K562 (cell line): ENCODE data around the gene AHSG. TPM values are rescaled to one million over a fixed set of nuclear protein-coding genes. Genes with fewer than 3 reads are reported as not detected.

Source experiments
- EGR1 ChIP-seq: fragments of 450-650 bp; conservative IDR thresholded peaks from 2 replicates; pipeline ENCODE4 v1.6.1; 2017; ENCODE audit warnings: mild to moderate bottlenecking
- EP300 ChIP-seq: IDR thresholded peaks from 2 replicates; pipeline ENCODE4 v1.6.1; 2012; ENCODE audit warnings: low read length, improper control_type of control experiment
- HDAC3 ChIP-seq: fragments of 450-650 bp; IDR thresholded peaks from 2 replicates; pipeline ENCODE4 v1.6.1; 2018; ENCODE audit warnings: borderline replicate concordance, mild to moderate bottlenecking, moderate library complexity; ENCODE audit not compliant: partially characterized antibody
- PRPF4 ChIP-seq: fragments of 200-400 bp; formaldehyde crosslinking; IDR thresholded peaks from one replicate; pipeline ENCODE4 v1.6.1; 2017; ENCODE audit warnings: low read length, low read depth, mild to moderate bottlenecking; ENCODE audit not compliant: insufficient read depth, poor library complexity, severe bottlenecking
- SMARCA4 ChIP-seq: fragments of 450-650 bp; IDR thresholded peaks from 2 replicates; pipeline ENCODE4 v1.6.1; 2016
- TAL1 ChIP-seq: fragments of 450-650 bp; IDR thresholded peaks from 2 replicates; pipeline ENCODE4 v1.6.1; 2016; ENCODE audit warnings: mild to moderate bottlenecking
- ZC3H11A ChIP-seq: IDR thresholded peaks from 2 replicates; pipeline ENCODE4 v1.6.1; 2012; ENCODE audit warnings: low read depth, low read length, improper control_type of control experiment
- ZNF263 ChIP-seq: sonication (generic); formaldehyde crosslinking; IDR thresholded peaks from 2 replicates; pipeline ENCODE4 v1.8.0; 2022; ENCODE audit warnings: mild to moderate bottlenecking, missing genetic modification reagents, borderline replicate concordance
- polyA plus RNA-seq, 8 experiments: library from polyadenylated mRNA; depleted of rRNA in 4 of 8; stranded (reverse) in 5 of 8; unstranded in 3 of 8; fragments of >200 nt; fragmentation: Nextera tagmentation in 2 of 8; fragmentation: Illumina TruSeq in 1 of 8; extraction: Ambion mirVana in 2 of 8; extraction: Trizol in 1 of 8; gene quantifications; 2 replicates each; pipeline versions ENCODE4 v1.2.1 to v1.2.3, GENCODE V29; 2011 to 2014; ENCODE audit warnings: inconsistent platforms in 1 of 8, missing spikeins in 1 of 8
- total RNA-seq, 7 experiments: library from RNA; depleted of rRNA in 6 of 7; stranded (reverse); fragments of >200 nt in 6 of 7; fragmentation: Illumina TruSeq in 2 of 7; extraction: Trizol in 2 of 7; gene quantifications; 2 replicates each; pipeline versions ENCODE4 v1.2.1 to v1.2.3, GENCODE V29; 2011 to 2021; ENCODE audit warnings: low replicate concordance in 1 of 7
- TF ChIP-seq, protein P1 (sequence below): sonication (generic); formaldehyde crosslinking; IDR thresholded peaks from 2 replicates; pipeline ENCODE4 v1.8.0; 2022; ENCODE audit warnings: missing genetic modification reagents, mild to moderate bottlenecking, borderline replicate concordance
- TF ChIP-seq, protein P2 (sequence below): fragments of 250-450 bp; sonication (Bioruptor Pico); IDR thresholded peaks from 2 replicates; pipeline ENCODE4 v1.5.0; 2021
- TF ChIP-seq, protein P3 (sequence below): fragments of 250-450 bp; sonication (Bioruptor Pico); IDR thresholded peaks from 2 replicates; pipeline ENCODE4 v1.5.0; 2021

The AHSG gene
- total and polyA plus RNA-seq, 9 of the 15 experiments (the other 6 are each of a cell fraction or from before 2014, with no cell fraction given) = 0.69 TPM; not detected in 8

DNA sequence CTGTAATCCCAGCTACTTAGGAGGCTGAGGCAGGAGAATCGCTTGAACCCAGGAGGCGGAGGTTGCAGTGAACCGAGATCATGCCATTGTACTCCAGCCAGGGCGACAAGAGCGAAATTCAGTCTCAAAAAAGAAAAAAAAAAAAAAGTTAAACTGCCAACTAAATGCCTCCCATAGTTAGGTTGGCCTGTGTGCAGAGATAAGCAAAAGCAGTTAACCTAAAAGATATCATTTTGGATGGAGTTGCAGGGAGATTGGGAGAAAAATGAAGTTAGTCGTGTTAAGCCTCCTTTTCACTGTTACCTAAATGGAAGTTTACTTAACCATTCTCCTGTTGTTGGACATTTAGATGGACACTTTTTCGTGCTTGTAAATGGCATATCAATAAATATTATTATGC, 15.9 kb downstream of the AHSG start (continued):
- TF ChIP-seq, protein P1, sequence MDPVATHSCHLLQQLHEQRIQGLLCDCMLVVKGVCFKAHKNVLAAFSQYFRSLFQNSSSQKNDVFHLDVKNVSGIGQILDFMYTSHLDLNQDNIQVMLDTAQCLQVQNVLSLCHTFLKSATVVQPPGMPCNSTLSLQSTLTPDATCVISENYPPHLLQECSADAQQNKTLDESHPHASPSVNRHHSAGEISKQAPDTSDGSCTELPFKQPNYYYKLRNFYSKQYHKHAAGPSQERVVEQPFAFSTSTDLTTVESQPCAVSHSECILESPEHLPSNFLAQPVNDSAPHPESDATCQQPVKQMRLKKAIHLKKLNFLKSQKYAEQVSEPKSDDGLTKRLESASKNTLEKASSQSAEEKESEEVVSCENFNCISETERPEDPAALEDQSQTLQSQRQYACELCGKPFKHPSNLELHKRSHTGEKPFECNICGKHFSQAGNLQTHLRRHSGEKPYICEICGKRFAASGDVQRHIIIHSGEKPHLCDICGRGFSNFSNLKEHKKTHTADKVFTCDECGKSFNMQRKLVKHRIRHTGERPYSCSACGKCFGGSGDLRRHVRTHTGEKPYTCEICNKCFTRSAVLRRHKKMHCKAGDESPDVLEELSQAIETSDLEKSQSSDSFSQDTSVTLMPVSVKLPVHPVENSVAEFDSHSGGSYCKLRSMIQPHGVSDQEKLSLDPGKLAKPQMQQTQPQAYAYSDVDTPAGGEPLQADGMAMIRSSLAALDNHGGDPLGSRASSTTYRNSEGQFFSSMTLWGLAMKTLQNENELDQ (CRISPR knock-in tag) = no peak
- TF ChIP-seq EGR1 (no peak), ZC3H11A (no peak), SMARCA4 (0 out of 2 replicates have a peak, but pooled peaks have one; percentile 22), HDAC3 (no peak), TAL1 (peak; percentile 42), EP300 (peak; percentile 27; the same call in 1 of the 2 replicates), ZNF263 (CRISPR knock-in tag) (no peak), PRPF4 (no peak)
- TF ChIP-seq, protein P2, sequence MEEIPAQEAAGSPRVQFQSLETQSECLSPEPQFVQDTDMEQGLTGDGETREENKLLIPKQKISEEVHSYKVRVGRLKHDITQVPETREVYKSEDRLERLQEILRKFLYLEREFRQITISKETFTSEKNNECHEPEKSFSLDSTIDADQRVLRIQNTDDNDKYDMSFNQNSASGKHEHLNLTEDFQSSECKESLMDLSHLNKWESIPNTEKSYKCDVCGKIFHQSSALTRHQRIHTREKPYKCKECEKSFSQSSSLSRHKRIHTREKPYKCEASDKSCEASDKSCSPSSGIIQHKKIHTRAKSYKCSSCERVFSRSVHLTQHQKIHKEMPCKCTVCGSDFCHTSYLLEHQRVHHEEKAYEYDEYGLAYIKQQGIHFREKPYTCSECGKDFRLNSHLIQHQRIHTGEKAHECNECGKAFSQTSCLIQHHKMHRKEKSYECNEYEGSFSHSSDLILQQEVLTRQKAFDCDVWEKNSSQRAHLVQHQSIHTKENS (CRISPR knock-in tag) = no peak
- TF ChIP-seq, protein P3, sequence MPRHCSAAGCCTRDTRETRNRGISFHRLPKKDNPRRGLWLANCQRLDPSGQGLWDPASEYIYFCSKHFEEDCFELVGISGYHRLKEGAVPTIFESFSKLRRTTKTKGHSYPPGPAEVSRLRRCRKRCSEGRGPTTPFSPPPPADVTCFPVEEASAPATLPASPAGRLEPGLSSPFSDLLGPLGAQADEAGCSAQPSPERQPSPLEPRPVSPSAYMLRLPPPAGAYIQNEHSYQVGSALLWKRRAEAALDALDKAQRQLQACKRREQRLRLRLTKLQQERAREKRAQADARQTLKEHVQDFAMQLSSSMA (CRISPR knock-in tag) = no peak
